ENCODE results near the gene PCNX1. TPM values are rescaled to one million over a fixed set of nuclear protein-coding genes. Genes with fewer than 3 reads are reported as not detected.

Gene PCNX1
- total and polyA plus RNA-seq, 2 experiments from 2014 or later: 6.9 to 33.5 TPM

DNA sequence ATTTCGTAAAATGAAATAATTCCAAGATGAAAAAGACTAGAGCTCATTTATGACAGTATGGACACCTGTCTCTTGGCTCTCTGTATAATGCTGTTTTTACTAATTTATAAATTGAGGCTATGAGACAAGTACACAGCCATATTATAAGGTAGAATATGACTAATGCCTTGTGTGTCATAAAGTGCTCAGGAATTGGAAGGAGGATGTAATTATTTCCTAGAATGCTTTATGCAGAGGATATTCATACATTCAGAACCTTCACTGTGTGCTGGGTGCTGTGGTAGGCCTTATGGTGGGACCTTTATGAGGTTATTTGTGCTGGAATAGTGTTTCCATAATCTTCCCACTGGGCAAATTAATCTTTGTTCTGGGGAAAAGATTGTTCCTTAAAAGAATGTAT lies 13.3 kb downstream of the PCNX1 start:
- Histone ChIP-seq H3K9me2 (ENCODE audit: insufficient read depth) (no peaks in the 10 kb centered on the region), H3K79me2 (ENCODE audit: insufficient read depth) (peaks cover 99% of the 10 kb centered on the region), H3K9me3 (ENCODE audit: low read depth) (no peaks in the 10 kb centered on the region), H3K4me2 (ENCODE audit: unreplicated experiment) (peak overlapping the region; percentile 55), H3K4me3 (no peak overlapping the region), H4K20me1 (ENCODE audit: insufficient read depth) (peaks cover 28% of the 10 kb centered on the region), H3F3A (ENCODE audit: insufficient read depth) (peaks cover 35% of the 10 kb centered on the region), H3K36me3 (ENCODE audit: low read depth) (no peaks in the 10 kb centered on the region), H3K9ac (no peak overlapping the region), H3K27me3 (replicated peaks; ENCODE audit: insufficient read depth) (no peaks in the 10 kb centered on the region), H3K27ac (peak overlapping the region; percentile 33), H2AFZ (no peak overlapping the region), H3K4me1 (ENCODE audit: insufficient read depth) (peaks cover 52% of the 10 kb centered on the region)
- 96 to 98% methylated on average over 1 of the region's 1 CpG for WGBS, 2 experiments (ENCODE audit: low coverage in 1 of 2, low lambda C conversion rate in 2 of 2, missing lambda C conversion rate in 2 of 2)
- in situ Hi-C loops (cut with MboI): no loop called here
- DNase-seq: peak; percentile 49
- no peak for TF ChIP-seq EZH2phosphoT487 (IDR thresholded peaks at IDR 0.05; ENCODE audit: insufficient read depth, low read depth)
- TF ChIP-seq EZH2 (IDR thresholded peaks at IDR 0.05; ENCODE audit: insufficient read depth, poor library complexity, severe bottlenecking): no peak

DNA sequence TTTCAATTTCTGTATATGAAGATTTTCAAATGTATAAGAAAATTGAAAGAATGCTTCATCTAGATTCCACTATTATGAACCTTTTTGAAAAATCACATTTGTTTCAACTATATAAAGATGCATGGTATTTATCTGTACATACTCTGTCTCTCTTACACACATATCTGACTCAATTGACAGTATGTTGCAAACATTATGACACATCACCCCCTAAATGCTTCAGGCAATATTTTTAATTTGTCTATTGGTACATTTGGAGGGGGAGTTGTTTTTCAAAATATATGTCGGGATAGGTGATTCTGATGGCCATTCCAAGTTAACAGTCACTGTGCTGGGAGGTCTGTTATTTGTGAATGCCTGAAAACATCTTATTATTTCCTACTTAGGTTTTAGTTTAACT lies 14.4 kb downstream of the PCNX1 start:
- Histone ChIP-seq H4K20me1 (ENCODE audit: insufficient read depth) (peaks cover 21% of the 10 kb centered on the region), H3K9me2 (ENCODE audit: insufficient read depth) (no peaks in the 10 kb centered on the region), H3K27ac (peak overlapping the region; percentile 43), H2AFZ (no peak overlapping the region), H3K4me1 (ENCODE audit: insufficient read depth) (peaks cover 50% of the 10 kb centered on the region), H3K27me3 (replicated peaks; ENCODE audit: insufficient read depth) (no peaks in the 10 kb centered on the region), H3K9ac (no peak overlapping the region), H3F3A (ENCODE audit: insufficient read depth) (peaks cover 35% of the 10 kb centered on the region), H3K9me3 (ENCODE audit: low read depth) (no peaks in the 10 kb centered on the region), H3K79me2 (ENCODE audit: insufficient read depth) (peaks cover 99% of the 10 kb centered on the region), H3K36me3 (ENCODE audit: low read depth) (no peaks in the 10 kb centered on the region), H3K4me2 (ENCODE audit: unreplicated experiment) (peak overlapping the region; percentile 32), H3K4me3 (no peak overlapping the region)
- WGBS, 2 experiments (ENCODE audit: low coverage in 1 of 2, low lambda C conversion rate in 2 of 2, missing lambda C conversion rate in 2 of 2): 21 to 32% methylated on average over 1 of the region's 1 CpG
- DNase-seq: peak; percentile 73
- no peak for TF ChIP-seq EZH2 (IDR thresholded peaks at IDR 0.05; ENCODE audit: insufficient read depth, poor library complexity, severe bottlenecking)
- no peak for TF ChIP-seq EZH2phosphoT487 (IDR thresholded peaks at IDR 0.05; ENCODE audit: insufficient read depth, low read depth)
- in situ Hi-C loops (cut with MboI): no loop called here

DNA sequence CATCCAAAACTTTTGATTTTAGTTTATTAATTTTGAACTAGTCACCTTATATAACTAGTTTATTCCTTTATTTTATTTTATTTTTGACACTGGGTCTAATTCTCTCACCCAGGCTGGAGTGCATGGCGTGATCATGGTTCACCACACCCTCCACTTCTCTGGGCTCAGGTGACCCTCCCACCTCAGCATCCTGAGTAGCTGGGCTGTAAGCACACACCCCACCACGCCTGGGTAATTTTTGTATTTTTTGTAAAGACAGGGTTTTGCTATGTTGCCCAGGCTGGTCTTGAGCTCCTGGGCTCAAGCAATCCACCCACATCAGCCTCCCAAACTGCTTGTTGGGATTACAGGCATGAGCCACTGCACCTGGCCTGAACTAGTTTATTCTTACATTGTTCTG lies 17.3 kb downstream of the PCNX1 start:
- no peak overlapping the region for H3K4me2 ChIP-seq (ENCODE audit: unreplicated experiment)

DNA sequence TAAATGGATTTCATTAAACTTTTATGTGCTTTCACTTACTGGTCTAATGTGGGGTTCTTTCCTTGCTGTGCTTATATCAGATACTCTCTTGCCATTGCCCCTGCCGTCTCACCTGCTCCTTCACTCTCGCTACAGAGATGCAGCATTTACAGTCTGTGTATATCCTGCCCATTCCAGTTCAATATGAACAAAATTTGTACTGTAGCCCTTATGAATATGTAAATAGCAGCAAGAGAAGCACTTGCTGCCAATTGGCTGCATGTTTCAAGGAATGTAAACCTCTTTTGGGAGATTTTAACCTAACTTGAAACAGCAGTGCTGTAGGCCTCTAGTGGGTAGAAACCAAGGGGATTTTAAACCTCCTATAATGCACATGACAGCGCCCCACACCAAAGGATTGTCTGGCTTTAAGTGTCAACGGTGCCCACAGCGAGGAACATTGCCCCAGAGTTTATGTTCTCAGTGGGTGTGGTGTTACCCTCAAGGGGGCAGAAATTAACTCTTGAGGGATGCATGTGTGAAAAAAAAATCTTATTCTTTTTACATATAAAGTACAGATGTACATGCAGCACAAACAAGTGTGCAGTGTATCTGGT lies 19.1 kb downstream of the PCNX1 start:
- H3K4me1 ChIP-seq (ENCODE audit: insufficient read depth): peaks cover 31% of the 10 kb centered on the region
- no peaks in the 10 kb centered on the region for H3K9me3 ChIP-seq (ENCODE audit: low read depth)
- H4K20me1 ChIP-seq (ENCODE audit: insufficient read depth): peaks cover 7% of the 10 kb centered on the region; the same call in 1 of the 2 replicates
- no peaks in the 10 kb centered on the region for H3K9me2 ChIP-seq (ENCODE audit: insufficient read depth)
- H3K4me2 ChIP-seq (ENCODE audit: unreplicated experiment): no peak overlapping the region
- H3K79me2 ChIP-seq (ENCODE audit: insufficient read depth): peaks cover 100% of the 10 kb centered on the region
- no peak overlapping the region for H2AFZ ChIP-seq
- H3K4me3 ChIP-seq: no peak overlapping the region
- H3F3A ChIP-seq (ENCODE audit: insufficient read depth): peaks cover 8% of the 10 kb centered on the region
- WGBS, 2 experiments (ENCODE audit: low coverage in 1 of 2, low lambda C conversion rate in 2 of 2, missing lambda C conversion rate in 2 of 2): 83 to 85% methylated on average over 5 of the region's 5 CpGs
- H3K27ac ChIP-seq: no peak overlapping the region
- in situ Hi-C loops (cut with MboI): no loop called here
- H3K27me3 ChIP-seq (replicated peaks; ENCODE audit: insufficient read depth): no peaks in the 10 kb centered on the region
- H3K36me3 ChIP-seq (ENCODE audit: low read depth): no peaks in the 10 kb centered on the region
- TF ChIP-seq EZH2 (IDR thresholded peaks at IDR 0.05; ENCODE audit: insufficient read depth, poor library complexity, severe bottlenecking): no peak
- TF ChIP-seq EZH2phosphoT487 (IDR thresholded peaks at IDR 0.05; ENCODE audit: insufficient read depth, low read depth): no peak
- no peak overlapping the region for H3K9ac ChIP-seq
- DNase-seq: no peak

More for the DNA sequence above, 17.3 kb downstream of the PCNX1 start:
- H3K27ac ChIP-seq: no peak overlapping the region
- H3K9me2 ChIP-seq (ENCODE audit: insufficient read depth): no peaks in the 10 kb centered on the region
- peaks cover 39% of the 10 kb centered on the region for H3K4me1 ChIP-seq (ENCODE audit: insufficient read depth)
- no peaks in the 10 kb centered on the region for H3K36me3 ChIP-seq (ENCODE audit: low read depth)
- H4K20me1 ChIP-seq (ENCODE audit: insufficient read depth): peaks cover 20% of the 10 kb centered on the region
- H3K27me3 ChIP-seq (replicated peaks; ENCODE audit: insufficient read depth): no peaks in the 10 kb centered on the region
- TF ChIP-seq EZH2phosphoT487 (IDR thresholded peaks at IDR 0.05; ENCODE audit: insufficient read depth, low read depth): no peak
- TF ChIP-seq EZH2 (IDR thresholded peaks at IDR 0.05; ENCODE audit: insufficient read depth, poor library complexity, severe bottlenecking): no peak
- no peak overlapping the region for H2AFZ ChIP-seq
- H3F3A ChIP-seq (ENCODE audit: insufficient read depth): peaks cover 24% of the 10 kb centered on the region
- 71 to 86% methylated on average over 2 of the region's 2 CpGs for WGBS, 2 experiments (ENCODE audit: low coverage in 1 of 2, low lambda C conversion rate in 2 of 2, missing lambda C conversion rate in 2 of 2)
- peaks cover 99% of the 10 kb centered on the region for H3K79me2 ChIP-seq (ENCODE audit: insufficient read depth)
- no peak overlapping the region for H3K4me3 ChIP-seq
- in situ Hi-C loops (cut with MboI): no loop called here
- no peak for DNase-seq
- H3K9me3 ChIP-seq (ENCODE audit: low read depth): no peaks in the 10 kb centered on the region
- no peak overlapping the region for H3K9ac ChIP-seq

All from GM23248 (cell line).